Measurements from ENCODE around the gene PGC.

The PGC gene

DNA sequence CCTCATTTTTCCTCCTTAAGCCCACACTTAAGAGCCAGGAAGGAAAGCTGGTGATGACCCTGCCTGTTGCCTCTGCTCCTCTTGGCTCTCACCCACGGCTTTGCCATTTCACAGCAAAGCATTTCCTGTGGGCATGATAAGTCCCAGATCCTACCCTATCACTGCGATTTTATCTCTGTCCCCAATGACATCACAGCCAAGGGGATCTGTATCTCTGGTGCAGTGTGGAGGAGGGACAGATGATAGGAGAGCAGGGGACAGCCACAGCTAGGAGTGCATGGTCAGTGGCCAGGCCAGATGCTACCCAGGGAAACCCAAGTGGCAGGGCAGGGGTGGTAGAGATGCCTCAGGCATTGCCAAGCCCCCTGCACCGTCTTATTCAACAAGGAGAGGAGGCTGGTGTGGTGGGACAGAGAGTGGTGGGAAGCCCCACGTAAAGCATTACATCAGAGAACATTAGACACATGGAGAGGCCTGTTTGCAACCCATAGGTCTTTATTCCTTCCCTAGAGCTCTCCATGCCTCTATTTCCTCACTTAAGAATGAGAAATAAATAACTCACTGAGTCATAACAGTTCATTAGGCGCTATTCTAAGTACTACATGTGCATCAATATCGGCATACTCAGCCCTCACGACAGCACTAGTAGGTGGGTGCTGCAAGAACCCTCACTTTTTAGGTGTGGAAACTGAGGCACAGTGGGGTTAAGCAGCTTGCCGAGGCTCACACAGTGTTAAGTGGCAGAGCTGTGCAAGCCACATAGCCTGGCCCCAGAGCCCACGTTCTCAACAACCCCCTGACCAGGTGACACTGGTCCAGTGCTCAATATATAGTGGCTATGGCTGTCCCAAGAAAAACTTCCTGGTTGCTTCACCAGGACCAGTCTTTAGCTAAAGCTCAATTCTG, 16.4 kb downstream of the PGC start:
- TF ChIP-seq POLR2A (IDR thresholded peaks at IDR 0.05; ENCODE audit: extremely low read depth, insufficient read length), result no peak
- TF ChIP-seq, protein P1, sequence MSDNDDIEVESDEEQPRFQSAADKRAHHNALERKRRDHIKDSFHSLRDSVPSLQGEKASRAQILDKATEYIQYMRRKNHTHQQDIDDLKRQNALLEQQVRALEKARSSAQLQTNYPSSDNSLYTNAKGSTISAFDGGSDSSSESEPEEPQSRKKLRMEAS (IDR thresholded peaks at IDR 0.05; ENCODE audit: low read depth, low read length), result no peak
- TF ChIP-seq, protein P2, sequence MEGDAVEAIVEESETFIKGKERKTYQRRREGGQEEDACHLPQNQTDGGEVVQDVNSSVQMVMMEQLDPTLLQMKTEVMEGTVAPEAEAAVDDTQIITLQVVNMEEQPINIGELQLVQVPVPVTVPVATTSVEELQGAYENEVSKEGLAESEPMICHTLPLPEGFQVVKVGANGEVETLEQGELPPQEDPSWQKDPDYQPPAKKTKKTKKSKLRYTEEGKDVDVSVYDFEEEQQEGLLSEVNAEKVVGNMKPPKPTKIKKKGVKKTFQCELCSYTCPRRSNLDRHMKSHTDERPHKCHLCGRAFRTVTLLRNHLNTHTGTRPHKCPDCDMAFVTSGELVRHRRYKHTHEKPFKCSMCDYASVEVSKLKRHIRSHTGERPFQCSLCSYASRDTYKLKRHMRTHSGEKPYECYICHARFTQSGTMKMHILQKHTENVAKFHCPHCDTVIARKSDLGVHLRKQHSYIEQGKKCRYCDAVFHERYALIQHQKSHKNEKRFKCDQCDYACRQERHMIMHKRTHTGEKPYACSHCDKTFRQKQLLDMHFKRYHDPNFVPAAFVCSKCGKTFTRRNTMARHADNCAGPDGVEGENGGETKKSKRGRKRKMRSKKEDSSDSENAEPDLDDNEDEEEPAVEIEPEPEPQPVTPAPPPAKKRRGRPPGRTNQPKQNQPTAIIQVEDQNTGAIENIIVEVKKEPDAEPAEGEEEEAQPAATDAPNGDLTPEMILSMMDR (IDR thresholded peaks at IDR 0.05; ENCODE audit: low read depth, low read length), result no peak
- no peak for TF ChIP-seq MYC (IDR thresholded peaks at IDR 0.05; ENCODE audit: low read depth, low read length)
- H3K4me3 ChIP-seq (ENCODE audit: low read depth, low read length), result no peak overlapping the region
- DNase-seq (ENCODE audit: low read depth), result peak; percentile 32

DNA sequence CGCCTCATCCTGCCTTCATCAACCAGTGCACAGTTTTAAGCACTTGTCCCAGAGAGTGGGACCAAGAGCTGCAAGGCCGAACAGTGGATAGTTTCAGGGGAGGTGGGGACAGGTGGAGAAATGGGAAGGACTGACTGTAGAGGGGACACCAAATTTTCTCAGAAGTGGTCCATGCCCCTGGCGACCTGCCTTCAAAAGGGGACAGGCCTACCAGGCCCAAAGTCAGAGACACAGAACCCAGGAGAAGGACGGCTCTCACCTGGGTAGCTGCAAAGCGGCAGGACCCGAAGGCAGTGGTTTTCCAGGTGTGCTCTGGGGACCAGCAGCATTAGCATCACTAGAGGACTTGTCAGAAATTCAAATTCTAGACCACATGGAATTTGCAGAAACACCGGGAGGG, 17.6 kb downstream of the PGC start:
- TF ChIP-seq, protein P2 (IDR thresholded peaks at IDR 0.05; ENCODE audit: low read depth, low read length), result no peak
- TF ChIP-seq, protein P1 (IDR thresholded peaks at IDR 0.05; ENCODE audit: low read depth, low read length), result no peak
- no peak for TF ChIP-seq MYC (IDR thresholded peaks at IDR 0.05; ENCODE audit: low read depth, low read length)
- no peak for TF ChIP-seq POLR2A (IDR thresholded peaks at IDR 0.05; ENCODE audit: extremely low read depth, insufficient read length)
- H3K4me3 ChIP-seq (ENCODE audit: low read depth, low read length), result no peak overlapping the region

DNA sequence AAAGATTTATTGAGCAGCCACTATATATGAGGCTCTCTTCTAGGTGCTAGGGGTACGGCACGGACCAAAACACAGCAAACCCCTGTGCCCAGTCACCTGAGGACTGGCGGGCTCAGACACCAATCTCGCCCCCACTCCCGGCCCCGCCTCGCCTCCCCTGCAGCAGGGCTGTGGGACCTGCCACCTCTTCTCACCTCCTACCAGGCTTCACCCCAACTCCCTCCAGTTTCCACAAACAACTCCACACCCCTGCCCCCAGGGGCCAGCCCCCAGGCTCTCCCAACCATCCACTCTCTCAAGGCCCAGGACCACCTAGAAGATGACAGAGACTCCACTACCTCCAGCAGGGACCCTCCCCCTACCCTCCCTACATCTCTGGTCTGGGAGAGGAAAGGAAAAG, 18.2 kb downstream of the PGC start:
- TF ChIP-seq, protein P2 (IDR thresholded peaks at IDR 0.05; ENCODE audit: low read depth, low read length), result no peak
- no peak for TF ChIP-seq POLR2A (IDR thresholded peaks at IDR 0.05; ENCODE audit: extremely low read depth, insufficient read length)
- TF ChIP-seq MYC (IDR thresholded peaks at IDR 0.05; ENCODE audit: low read depth, low read length), result no peak
- TF ChIP-seq, protein P1 (IDR thresholded peaks at IDR 0.05; ENCODE audit: low read depth, low read length), result no peak
- DNase-seq (ENCODE audit: low read depth), result no peak
- no peak overlapping the region for H3K4me3 ChIP-seq (ENCODE audit: low read depth, low read length)

More for the DNA sequence above, 17.6 kb downstream of the PGC start:
- no peak for DNase-seq (ENCODE audit: low read depth)

DNA sequence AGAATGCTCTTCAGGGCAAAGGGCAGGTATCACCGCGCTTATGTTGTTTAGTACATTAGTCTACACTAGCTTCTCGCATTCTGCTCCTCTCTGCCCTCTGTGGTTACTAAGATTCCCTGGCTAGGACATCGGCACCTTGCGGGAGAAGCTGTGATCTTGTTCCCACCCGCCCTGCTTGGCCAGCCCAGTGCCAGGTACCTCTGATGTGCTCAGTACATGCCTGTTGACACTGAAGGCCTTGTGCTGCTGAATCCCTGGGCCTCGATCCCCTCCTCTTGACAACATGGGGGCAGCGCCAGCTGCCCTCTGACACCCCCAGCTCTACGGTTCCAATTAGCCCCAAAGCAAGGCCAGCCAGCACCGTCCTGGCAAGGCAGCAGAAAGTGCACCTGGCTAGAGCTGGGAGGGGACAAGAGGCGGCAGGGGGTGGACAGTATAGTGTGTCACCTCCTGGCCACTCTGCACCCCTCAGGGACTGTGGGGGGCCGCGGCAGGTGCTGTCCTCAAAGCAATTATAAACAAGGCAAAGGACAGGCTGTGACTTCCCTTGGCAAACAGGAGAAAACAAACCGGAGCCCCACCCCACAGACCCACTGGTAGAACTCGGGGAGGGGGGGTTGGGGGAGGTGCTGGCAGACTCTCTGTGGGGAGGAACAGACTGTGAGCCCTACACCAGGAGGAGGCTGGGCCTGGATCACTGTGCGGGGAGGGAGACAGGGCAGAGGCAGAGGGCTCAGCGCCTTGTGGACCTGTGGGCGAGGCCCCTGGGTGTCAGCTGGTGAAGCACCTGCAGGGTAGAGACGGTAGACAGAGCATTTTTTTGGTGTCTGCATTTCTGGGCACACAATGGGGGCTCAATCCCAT, 18.9 kb downstream of the PGC start:
- no peak for DNase-seq (ENCODE audit: low read depth)
- no peak overlapping the region for H3K4me3 ChIP-seq (ENCODE audit: low read depth, low read length)
- TF ChIP-seq, protein P2 (IDR thresholded peaks at IDR 0.05; ENCODE audit: low read depth, low read length), result no peak
- TF ChIP-seq, protein P1 (IDR thresholded peaks at IDR 0.05; ENCODE audit: low read depth, low read length), result no peak
- TF ChIP-seq MYC (IDR thresholded peaks at IDR 0.05; ENCODE audit: low read depth, low read length), result no peak
- TF ChIP-seq POLR2A (IDR thresholded peaks at IDR 0.05; ENCODE audit: extremely low read depth, insufficient read length), result no peak

DNA sequence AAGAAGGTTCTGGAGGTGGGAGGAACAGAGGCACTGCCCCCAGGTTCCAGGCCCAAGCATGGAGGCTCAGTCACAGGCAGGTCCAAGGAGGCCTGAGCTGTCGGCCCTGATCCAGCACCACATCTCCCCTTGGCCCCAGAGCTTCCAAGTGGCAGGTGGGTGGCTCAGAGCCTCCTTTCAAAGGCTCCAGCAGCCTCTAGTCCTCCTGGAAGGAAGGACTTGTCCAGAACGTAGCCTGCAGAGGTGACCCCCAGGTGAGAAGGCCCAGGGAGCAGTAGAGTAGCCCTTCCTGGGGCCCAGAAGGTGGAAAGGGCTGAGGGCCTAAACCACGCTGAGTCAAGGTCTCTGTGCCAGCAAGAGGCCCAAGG, 19.5 kb downstream of the PGC start:
- no peak overlapping the region for H3K4me3 ChIP-seq (ENCODE audit: low read depth, low read length)
- TF ChIP-seq MYC (IDR thresholded peaks at IDR 0.05; ENCODE audit: low read depth, low read length), result no peak
- TF ChIP-seq POLR2A (IDR thresholded peaks at IDR 0.05; ENCODE audit: extremely low read depth, insufficient read length), result no peak
- no peak for DNase-seq (ENCODE audit: low read depth)

DNA sequence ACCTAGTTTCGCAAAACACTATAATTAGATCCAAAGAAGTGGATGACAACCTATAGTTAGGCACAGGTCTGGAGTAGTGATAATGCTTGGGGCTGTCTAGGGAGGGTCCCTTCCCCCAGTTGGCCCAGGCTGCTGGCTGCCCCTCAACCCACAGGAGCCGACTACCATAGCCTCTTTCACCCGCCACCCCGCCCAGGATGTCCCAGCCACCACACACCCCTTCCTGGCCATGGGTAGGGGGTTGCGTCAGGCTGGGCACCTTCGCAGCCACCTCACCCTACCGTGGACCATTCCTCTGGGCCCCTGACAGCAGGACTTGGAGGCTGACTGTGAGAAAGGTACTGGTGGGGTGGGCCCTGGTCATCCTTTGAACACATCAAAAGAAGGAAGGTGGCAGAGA, 20.3 kb downstream of the PGC start:
- DNase-seq (ENCODE audit: low read depth), result no peak
- TF ChIP-seq POLR2A (IDR thresholded peaks at IDR 0.05; ENCODE audit: extremely low read depth, insufficient read length) (no peak), MYC (IDR thresholded peaks at IDR 0.05; ENCODE audit: low read depth, low read length) (no peak)
- TF ChIP-seq, protein P2 (IDR thresholded peaks at IDR 0.05; ENCODE audit: low read depth, low read length), result no peak
- TF ChIP-seq, protein P1 (IDR thresholded peaks at IDR 0.05; ENCODE audit: low read depth, low read length), result no peak
- H3K4me3 ChIP-seq (ENCODE audit: low read depth, low read length), result no peak overlapping the region
